A673 (cell line): Measurements from ENCODE around the gene SLC24A5. TPM values are rescaled to one million over a fixed set of nuclear protein-coding genes. Genes with fewer than 3 reads are reported as not detected.

Experiments
- BruUV-seq: library from RNA; stranded (reverse); fragments of 400-500 nt; replicated peaks from 2 replicates; lab custom pipeline; 2021; lab: Mats Ljungman, UMichigan
- CTCF ChIA-PET: fragments of 300-600 bp; sonication (Branson Sonifier 250); formaldehyde crosslinking; loops from one replicate; lab custom pipeline; 2022; ENCODE audit warnings: antibody characterized with exemption; lab: Charles Lee
- POLR2A ChIA-PET: fragments of 300-600 bp; sonication (Branson Sonifier 250); formaldehyde crosslinking; loops from one replicate; lab custom pipeline; 2022; ENCODE audit warnings: antibody characterized with exemption; ENCODE audit not compliant: low non-redundant PET; lab: Charles Lee
- DNase-seq: peaks from one replicate; pipeline ENCODE4 v3.0.0-alpha.2; 2015; ENCODE audit warnings: low spot score
- H3K27ac ChIP-seq: fragments of 200-600 bp; sonication (generic); 2 replicates; pipeline ENCODE4 v1.5.1; 2016; ENCODE audit warnings: mixed run types, low read depth, mild to moderate bottlenecking, mixed read lengths, antibody characterized with exemption, low read length; ENCODE audit not compliant: poor library complexity, severe bottlenecking
- H3K27me3 ChIP-seq: fragments of 200-600 bp; sonication (generic); replicated peaks from 2 replicates; pipeline ENCODE4 v1.6.1; 2017; ENCODE audit warnings: mixed run types, low read depth, mild to moderate bottlenecking, mixed read lengths, antibody characterized with exemption, low read length; ENCODE audit not compliant: insufficient read depth, poor library complexity
- H3K36me3 ChIP-seq: fragments of 200-600 bp; sonication (generic); 2 replicates; pipeline ENCODE4 v1.6.1; 2016; ENCODE audit warnings: mixed run types, mild to moderate bottlenecking, mixed read lengths, antibody characterized with exemption, low read length; ENCODE audit not compliant: insufficient read depth, poor library complexity, severe bottlenecking
- H3K4me1 ChIP-seq: fragments of 200-600 bp; sonication (generic); 2 replicates; pipeline ENCODE4 v1.6.1; 2017; ENCODE audit warnings: mixed run types, mild to moderate bottlenecking, mixed read lengths, antibody characterized with exemption, low read length; ENCODE audit not compliant: insufficient read depth, poor library complexity, severe bottlenecking
- H3K4me3 ChIP-seq: fragments of 200-600 bp; sonication (generic); 2 replicates; pipeline ENCODE4 v1.5.1; 2016; ENCODE audit warnings: low read depth, mixed run types, mild to moderate bottlenecking, mixed read lengths, low read length; ENCODE audit not compliant: poor library complexity, severe bottlenecking
- H3K9me3 ChIP-seq: fragments of 200-600 bp; sonication (generic); 2 replicates; pipeline ENCODE4 v1.6.1; 2016; ENCODE audit warnings: mixed run types, low read depth, mild to moderate bottlenecking, mixed read lengths, antibody characterized with exemption, low read length; ENCODE audit not compliant: poor library complexity, severe bottlenecking
- CTCF ChIP-seq: fragments of 300-800, 200-600 bp; sonication (generic); conservative IDR thresholded peaks from 2 replicates; pipeline ENCODE4 v1.5.1; 2017; ENCODE audit warnings: low read depth, mild to moderate bottlenecking, antibody characterized with exemption, low read length, moderate library complexity, mixed read lengths
- EZH2 ChIP-seq: fragments of 200-600 bp; sonication (generic); IDR thresholded peaks from 2 replicates; pipeline ENCODE4 v1.6.1; 2017; ENCODE audit warnings: borderline replicate concordance, low read depth, mild to moderate bottlenecking, mixed read lengths, antibody characterized with exemption, low read length; ENCODE audit not compliant: poor library complexity, severe bottlenecking
- intact Hi-C: fragments of 100-400 bp; cut with micrococcal nuclease; formaldehyde crosslinking; loops from one replicate; pipeline ENCODE4 v1.10.0; 2022; ENCODE audit not compliant: unreplicated experiment
- total RNA-seq: library from RNA; stranded (reverse); gene quantifications from 2 replicates; pipeline ENCODE4 v1.2.3, GENCODE V29; 2021

SLC24A5 gene
- total RNA-seq, 1 experiment from 2014 or later: not detected

- POLR2A ChIA-PET: no interaction called here
- TF ChIP-seq CTCF: no peak
- no peak for TF ChIP-seq EZH2
- peaks cover 11% of the 10 kb centered on the region for H3K4me1 ChIP-seq
Measured at GRCh38 chr15:48178648-48178931, 57.8 kb downstream of the SLC24A5 start.

GRCh38 chr15:48182749-48183148 is 62.0 kb downstream of the SLC24A5 start:
- no peak overlapping the region for H3K27ac ChIP-seq
- no peaks in the 10 kb centered on the region for H3K9me3 ChIP-seq
- H3K36me3 ChIP-seq: no peaks in the 10 kb centered on the region
- H3K27me3 ChIP-seq: peaks cover 17% of the 10 kb centered on the region
- ChIA-PET CTCF (no interaction called here), POLR2A (no interaction called here)
- no peak for DNase-seq
- no TSS peak for BruUV-seq
- intact Hi-C loops: no loop called here
- TF ChIP-seq CTCF: no peak
- no peak for TF ChIP-seq EZH2
- H3K4me3 ChIP-seq: no peak overlapping the region
- peaks cover 6% of the 10 kb centered on the region for H3K4me1 ChIP-seq

More at GRCh38 chr15:48178648-48178931, 57.8 kb downstream of the SLC24A5 start:
- peaks cover 5% of the 10 kb centered on the region for H3K27me3 ChIP-seq
- H3K36me3 ChIP-seq: no peaks in the 10 kb centered on the region
- no peak for DNase-seq
- H3K27ac ChIP-seq: peak overlapping the region; percentile 93
- intact Hi-C loops: no loop called here
- BruUV-seq: no TSS peak
- CTCF ChIA-PET: no interaction called here
- peak overlapping the region; percentile 74 for H3K4me3 ChIP-seq
- H3K9me3 ChIP-seq: peaks cover 6% of the 10 kb centered on the region

GRCh38 chr15:48185529-48185928 is 64.7 kb downstream of the SLC24A5 start:
- Histone ChIP-seq H3K9me3 (no peaks in the 10 kb centered on the region), H3K27ac (no peak overlapping the region), H3K36me3 (no peaks in the 10 kb centered on the region), H3K4me3 (no peak overlapping the region), H3K4me1 (peaks cover 6% of the 10 kb centered on the region), H3K27me3 (peaks cover 36% of the 10 kb centered on the region)
- ChIA-PET POLR2A (no interaction called here), CTCF (no interaction called here)
- intact Hi-C loops: no loop called here
- no peak for TF ChIP-seq CTCF
- no peak for TF ChIP-seq EZH2
- DNase-seq: no peak
- BruUV-seq: no TSS peak
